Caki2 (cell line): Measurements from ENCODE around the gene MAU2. TPM values are rescaled to one million over a fixed set of nuclear protein-coding genes. Genes with fewer than 3 reads are reported as not detected.

ENCODE experiments used
- DNase-seq: peaks from one replicate; pipeline ENCODE4 v3.0.0-alpha.2; 2015; ENCODE audit warnings: low read depth
- in situ Hi-C: cut with HindIII; loops from 2 replicates; pipeline ENCODE4 v1.10.0; 2016; ENCODE audit warnings: low sequenced_read_pairs, low pct_unique_long_range_greater_than_20kb, mixed read lengths
- total RNA-seq: library from RNA; depleted of rRNA; stranded (reverse); fragments of >200 nt; shearing (Covaris generic); gene quantifications from 2 replicates; pipeline ENCODE4 v1.2.3, GENCODE V29; 2014; ENCODE audit warnings: low replicate concordance; rRNA removed

MAU2 gene
- total RNA-seq, 1 experiment from 2014 or later = 36.3 TPM

- in situ Hi-C loops = no loop called here
- no peak for DNase-seq
Observed at GRCh38 chr19:19399733-19400433, 79.3 kb downstream of the MAU2 start.

- DNase-seq = no peak
- in situ Hi-C loops = no loop called here
Observed at GRCh38 chr19:19402656-19403372, 82.2 kb downstream of the MAU2 start.

- peak; percentile 51 for DNase-seq
- in situ Hi-C loops = no loop called here
Observed at GRCh38 chr19:19403373-19403901, 82.8 kb downstream of the MAU2 start.

- in situ Hi-C loops = no loop called here
Observed at GRCh38 chr19:19404879-19405860, 84.5 kb downstream of the MAU2 start, which contains the start of gene GATAD2A. Gene GATAD2A (plus strand): TSS chr19:19405675. CDS start chr19:19465346, 59,671 bp downstream.

DNA sequence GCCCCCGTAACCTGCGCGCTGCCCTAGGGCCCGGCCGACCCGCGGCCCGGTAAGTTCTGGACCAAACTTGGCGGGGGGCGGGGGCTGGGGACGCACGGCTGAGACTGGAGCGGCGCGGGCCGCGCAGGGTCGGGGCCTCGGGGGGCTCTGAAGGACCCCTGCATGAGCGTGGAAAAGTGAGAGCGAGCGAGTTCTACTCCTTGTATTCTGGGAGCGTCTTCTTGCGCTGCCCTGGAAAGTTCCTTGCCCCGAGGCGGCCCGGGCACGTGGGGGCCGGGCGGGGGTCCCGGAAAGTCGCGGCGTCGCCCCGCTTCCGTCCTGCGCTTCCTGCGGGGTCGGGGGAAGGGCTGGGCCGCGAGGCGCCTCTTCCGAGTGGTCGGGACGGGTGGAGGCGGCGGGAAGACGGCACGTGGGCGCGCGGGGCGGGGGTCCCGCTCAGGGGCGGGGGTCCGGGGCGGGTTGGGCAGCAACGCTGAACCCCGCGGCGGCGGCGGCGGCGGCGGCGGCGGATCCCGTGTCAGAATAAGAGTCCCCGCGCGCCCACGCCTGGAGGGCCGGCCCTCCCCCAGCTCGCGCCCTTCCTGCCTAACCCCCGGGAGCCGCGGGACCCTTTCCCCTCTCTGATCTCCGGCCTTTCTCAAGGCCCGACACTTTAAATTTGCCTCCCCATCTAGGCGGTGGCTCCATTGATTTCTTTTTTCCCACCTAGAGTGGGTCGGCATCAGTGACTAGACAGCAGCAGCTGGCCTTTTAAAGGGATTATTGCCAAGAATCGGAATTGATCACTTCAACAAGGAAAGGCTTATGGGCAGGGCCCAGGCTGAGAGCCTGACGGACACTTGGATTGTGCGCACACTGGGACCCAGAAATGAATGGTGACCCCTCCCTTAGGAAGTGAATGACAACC is 85.6 kb downstream of the MAU2 start:
- in situ Hi-C loops = no loop called here
- DNase-seq = no peak

More at GRCh38 chr19:19404879-19405860, 84.5 kb downstream of the MAU2 start, which contains the start of gene GATAD2A:
- peak; percentile 95 for DNase-seq

DNA sequence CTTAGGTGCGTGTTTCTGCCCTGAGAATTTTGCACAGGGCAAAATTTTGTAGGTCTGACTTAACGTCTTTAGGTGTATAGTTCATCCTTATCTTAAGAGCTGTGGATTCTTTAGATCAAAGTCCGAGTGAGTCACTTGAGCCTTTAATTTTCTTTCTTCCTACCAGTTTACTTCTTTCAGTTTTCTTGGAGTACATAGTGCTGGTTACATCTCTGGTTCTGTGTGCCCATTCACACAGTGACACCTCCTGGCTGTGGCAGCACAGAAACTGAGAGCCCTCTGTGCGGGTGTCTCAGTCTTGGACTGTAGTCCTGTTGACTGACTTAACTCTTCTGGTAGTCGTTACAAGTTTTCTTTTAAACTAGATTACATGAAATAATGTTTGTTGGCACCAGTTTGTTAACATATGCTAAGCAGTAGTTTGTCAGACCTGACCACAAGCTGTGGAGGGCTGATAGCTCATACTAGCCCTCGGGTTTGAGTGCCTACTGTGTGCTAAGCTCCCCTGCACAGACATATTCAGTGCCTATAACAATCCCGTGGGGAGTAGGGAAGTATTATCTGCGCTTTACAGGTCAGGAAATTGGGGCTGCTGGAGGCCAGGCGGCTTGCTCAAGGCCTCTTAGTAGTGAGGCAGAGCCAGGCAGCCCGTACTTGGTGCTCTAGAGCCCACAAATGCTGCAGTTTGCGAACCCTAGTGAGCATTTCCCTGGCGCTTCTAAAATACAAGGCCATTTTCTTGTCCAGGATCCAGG is 86.4 kb downstream of the MAU2 start:
- peak; percentile 72 for DNase-seq
- in situ Hi-C loops = no loop called here

DNA sequence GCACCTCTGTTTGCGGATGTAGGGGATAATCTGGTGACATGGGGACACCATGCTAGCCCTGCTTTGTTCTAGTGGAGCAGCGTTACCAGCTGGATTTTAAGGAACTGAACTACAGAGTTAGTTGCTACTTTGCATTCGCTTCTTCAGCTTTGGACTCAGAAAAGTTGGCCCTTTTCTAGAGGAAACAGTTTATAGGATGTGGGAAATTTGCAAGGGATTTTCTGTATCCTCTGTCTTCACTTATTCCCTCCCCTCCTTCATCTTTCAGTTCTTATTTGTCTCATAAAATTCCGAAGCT is 87.0 kb downstream of the MAU2 start:
- DNase-seq = no peak
- in situ Hi-C loops = no loop called here

Other genes with a start within 250 kb of the MAU2 start
- gene TMEM161A, start 182.4 kb upstream of the MAU2 start, total RNA-seq = 32.3 and 34.1 TPM in 2 replicates
- 2.6 TPM in 1 of 2 replicates, not detected in the other for gene MEF2B, start 150.6 kb upstream of the MAU2 start, total RNA-seq
- gene BORCS8, start 128.7 kb upstream of the MAU2 start, total RNA-seq = 32.9 and 47.2 TPM in 2 replicates
- 81.8 and 96.2 TPM in 2 replicates for gene RFXANK, start 128.6 kb upstream of the MAU2 start, total RNA-seq
- 59.3 and 78.3 TPM in 2 replicates for gene NR2C2AP, start 117.4 kb upstream of the MAU2 start, total RNA-seq
- not detected in 2 replicates for gene NCAN, start 108.9 kb upstream of the MAU2 start, total RNA-seq
- gene TM6SF2, start 47.5 kb upstream of the MAU2 start, total RNA-seq = not detected in 2 replicates
- gene SUGP1, start 320 bp upstream of the MAU2 start, total RNA-seq = 19.2 and 30.8 TPM in 2 replicates
- 29.2 and 35.1 TPM in 2 replicates for gene GATAD2A, start 84.8 kb downstream of the MAU2 start, total RNA-seq
- gene TSSK6, start 194.7 kb downstream of the MAU2 start, total RNA-seq = 4.1 and 7.7 TPM in 2 replicates
- gene NDUFA13, start 195.4 kb downstream of the MAU2 start, total RNA-seq = 303 and 326 TPM in 2 replicates
- gene YJEFN3, start 208.1 kb downstream of the MAU2 start, total RNA-seq = 0.61 and 2.5 TPM in 2 replicates
- gene CILP2, start 217.4 kb downstream of the MAU2 start, total RNA-seq = 0.20 TPM in 1 of 2 replicates, not detected in the other